K562 (cell line): Measurements from ENCODE around the gene PPP1R14D. TPM values are rescaled to one million over a fixed set of nuclear protein-coding genes. Genes with fewer than 3 reads are reported as not detected.

Experiments
- ATAC-seq: fragments of 200-7000 bp; cut with Tn5 transposase; 3 replicates; pipeline ENCODE4 v1.9.1; 2020; ENCODE audit warnings: moderate library complexity
- BruUV-seq: library from RNA; stranded (reverse); fragments of 400-500 nt; replicated peaks from 2 replicates; lab custom pipeline; 2021; lab: Mats Ljungman, UMichigan
- CTCF ChIA-PET: fragments of 300-600 bp; formaldehyde crosslinking; extraction: SDS; loops from one replicate; lab custom pipeline; 2021; ENCODE audit warnings: low intra/inter-chr PET ratio; lab: Yijun Ruan, JAX
- POLR2A ChIA-PET: fragments of 300-600, 350-650 bp; sonication (Branson Sonifier 250); formaldehyde crosslinking; extraction: SDS; loops from one replicate; lab custom pipeline; 2021; ENCODE audit warnings: antibody characterized with exemption, inconsistent platforms; lab: Yijun Ruan, JAX
- DNase-seq, 4 experiments: peaks; one replicate each; pipeline versions ENCODE4 v3.0.0 to v3.0.0-alpha.2; 2011 to 2018; ENCODE audit warnings: low spot score in 3 of 4, mixed read lengths in 3 of 4; ENCODE audit errors: extremely low read depth in 1 of 4
- FAIRE-seq: peaks from 2 replicates; lab custom pipeline; 2011; peaks lifted over from hg19 to GRCh38; lab: Jason Lieb, UNC
- H2AFZ ChIP-seq: 2 replicates; pipeline ENCODE4 v1.6.0; 2011; ENCODE audit warnings: low read depth, low read length, control low read depth, inconsistent platforms
- H3K27ac ChIP-seq: fragments of 200-600 bp; 3 replicates; pipeline ENCODE4 v1.8.0; 2011; ENCODE audit warnings: low read depth, mild to moderate bottlenecking, control low read depth, inconsistent platforms, low read length, moderate library complexity, mixed read lengths; ENCODE audit errors: extremely low read depth
- H3K27me3 ChIP-seq, 2 experiments: fragments of 300-600 bp in 1 of 2; 2 replicates in 1 of 2; 3 replicates in 1 of 2; pipeline versions ENCODE4 v1.6.0 to v1.8.0; 2011; ENCODE audit warnings: inconsistent platforms in 2 of 2, low read length in 2 of 2, mild to moderate bottlenecking in 1 of 2, mixed read lengths in 1 of 2, moderate library complexity in 1 of 2; ENCODE audit not compliant: control insufficient read depth in 2 of 2, insufficient read depth in 2 of 2
- H3K36me3 ChIP-seq: fragments of 300-600 bp; 3 replicates; pipeline ENCODE4 v1.8.0; 2011; ENCODE audit warnings: mild to moderate bottlenecking, low read length, inconsistent platforms; ENCODE audit not compliant: control insufficient read depth, insufficient read depth
- H3K4me1 ChIP-seq, 2 experiments: fragments of 200-600 bp in 1 of 2; replicated peaks in 1 of 2; 2 replicates in 1 of 2; 3 replicates in 1 of 2; pipeline versions ENCODE4 v1.5.1 to v1.8.0; 2011; ENCODE audit warnings: inconsistent platforms in 2 of 2, low read length in 2 of 2, mild to moderate bottlenecking in 1 of 2, mixed read lengths in 1 of 2, moderate library complexity in 1 of 2; ENCODE audit not compliant: control insufficient read depth in 2 of 2, insufficient read depth in 2 of 2
- H3K4me2 ChIP-seq: 2 replicates; pipeline ENCODE4 v1.6.1; 2011; ENCODE audit warnings: low read length, control low read depth, inconsistent platforms, mixed read lengths; ENCODE audit not compliant: insufficient read depth
- H3K4me3 ChIP-seq: fragments of 200-600 bp; sonication (generic), shearing (Covaris generic); 2 replicates; pipeline ENCODE4 v1.5.1; 2016; ENCODE audit warnings: control low read depth, inconsistent platforms
- H3K79me2 ChIP-seq: fragments of 200-600 bp; 3 replicates; pipeline ENCODE4 v1.8.0; 2011; ENCODE audit warnings: low read length, inconsistent platforms; ENCODE audit not compliant: control insufficient read depth, insufficient read depth
- H3K9ac ChIP-seq, 2 experiments: 2 replicates each; pipeline versions ENCODE4 v1.6.0 to v1.6.1; 2011; ENCODE audit warnings: low read depth in 2 of 2, low read length in 2 of 2, control low read depth in 1 of 2, inconsistent platforms in 1 of 2, mild to moderate bottlenecking in 1 of 2, mixed read lengths in 1 of 2; ENCODE audit not compliant: insufficient read depth in 1 of 2
- H3K9me1 ChIP-seq: one replicate; pipeline ENCODE4 v1.6.0; 2011; ENCODE audit warnings: inconsistent platforms, mild to moderate bottlenecking, low read length, moderate library complexity; ENCODE audit not compliant: control insufficient read depth, insufficient read depth
- H3K9me3 ChIP-seq: replicated peaks from 2 replicates; pipeline ENCODE4 v1.5.1; 2011; ENCODE audit warnings: low read depth, low read length, inconsistent platforms; ENCODE audit not compliant: control insufficient read depth, insufficient read depth
- H4K20me1 ChIP-seq: replicated peaks from 2 replicates; pipeline ENCODE4 v1.6.1; 2011; ENCODE audit warnings: low read length, inconsistent platforms, mixed read lengths; ENCODE audit not compliant: control insufficient read depth, insufficient read depth
- C11orf30 ChIP-seq: fragments of 450-650 bp; IDR thresholded peaks from 2 replicates; pipeline ENCODE4 v1.6.1; 2016; ENCODE audit warnings: low read depth, mild to moderate bottlenecking
- CCNT2 ChIP-seq: IDR thresholded peaks from 2 replicates; pipeline ENCODE4 v1.6.1; 2011; ENCODE audit warnings: borderline replicate concordance, low read depth, mild to moderate bottlenecking, moderate library complexity, mixed read lengths, low read length; ENCODE audit not compliant: insufficient read length; ENCODE audit errors: extremely low read depth
- NFE2 ChIP-seq: IDR thresholded peaks from 2 replicates; pipeline ENCODE4 v1.6.1; 2014; ENCODE audit warnings: antibody characterized with exemption, low read depth
- NFIC ChIP-seq: fragments of 450-650 bp; IDR thresholded peaks from 2 replicates; pipeline ENCODE4 v1.6.1; 2017; ENCODE audit warnings: mild to moderate bottlenecking, inconsistent platforms
- NONO ChIP-seq, 2 experiments: fragments of 200-400 bp in 1 of 2; fragments of 450-650 bp in 1 of 2; formaldehyde crosslinking in 1 of 2; IDR thresholded peaks; 2 replicates each; pipeline ENCODE4 v1.6.1; 2017; ENCODE audit warnings: low read depth in 2 of 2, mild to moderate bottlenecking in 2 of 2, moderate library complexity in 2 of 2, low read length in 1 of 2
- POLR2AphosphoS5 ChIP-seq: IDR thresholded peaks from 2 replicates; pipeline ENCODE4 v1.6.1; 2011; ENCODE audit warnings: mild to moderate bottlenecking, low read depth, low read length, moderate library complexity; ENCODE audit not compliant: control insufficient read depth, insufficient read depth
- SMARCA4 ChIP-seq: fragments of 450-650 bp; IDR thresholded peaks from 2 replicates; pipeline ENCODE4 v1.6.1; 2016
- ZNF121 ChIP-seq: sonication (generic); formaldehyde crosslinking; conservative IDR thresholded peaks from 2 replicates; pipeline ENCODE4 v1.8.0; 2022; ENCODE audit warnings: missing genetic modification reagents
- ZNF316 ChIP-seq: fragments of 450-650 bp; IDR thresholded peaks from 2 replicates; pipeline ENCODE4 v1.6.1; 2016
- whole genome bisulfite sequencing: fragments of 100-300 bp; shearing (Covaris generic); methylation state at CpG from one replicate; pipeline ENCODE4 v1.1.6; 2016; ENCODE audit warnings: low coverage, mixed read lengths; ENCODE audit not compliant: insufficient coverage; ENCODE audit errors: missing lambda C conversion rate; 5-methylcytosine and 5-hydroxymethylcytosine counted together
- in situ Hi-C: fragments of 300-500 bp; cut with MboI; formaldehyde crosslinking; loops from 4 replicates; pipeline ENCODE4 v1.15.0; 2018; ENCODE audit warnings: inconsistent platforms, mixed read lengths
- intact Hi-C: fragments of 100-400 bp; cut with micrococcal nuclease; formaldehyde crosslinking; loops from 2 replicates; pipeline ENCODE4 v1.14.2; 2022
- polyA plus RNA-seq, 8 experiments: library from polyadenylated mRNA; depleted of rRNA in 4 of 8; stranded (reverse) in 5 of 8; unstranded in 3 of 8; fragments of >200 nt; fragmentation: Nextera tagmentation in 2 of 8; fragmentation: Illumina TruSeq in 1 of 8; extraction: Ambion mirVana in 2 of 8; extraction: Trizol in 1 of 8; gene quantifications; 2 replicates each; pipeline versions ENCODE4 v1.2.1 to v1.2.3, GENCODE V29; 2011 to 2014; ENCODE audit warnings: inconsistent platforms in 1 of 8, missing spikeins in 1 of 8
- total RNA-seq, 7 experiments: library from RNA; depleted of rRNA in 6 of 7; stranded (reverse); fragments of >200 nt in 6 of 7; fragmentation: Illumina TruSeq in 2 of 7; extraction: Trizol in 2 of 7; gene quantifications; 2 replicates each; pipeline versions ENCODE4 v1.2.1 to v1.2.3, GENCODE V29; 2011 to 2021; ENCODE audit warnings: low replicate concordance in 1 of 7
- TF ChIP-seq, protein P1 (sequence below): sonication (generic); formaldehyde crosslinking; IDR thresholded peaks from 2 replicates; pipeline ENCODE4 v1.9.0; 2022; ENCODE audit warnings: mild to moderate bottlenecking, missing genetic modification reagents

Gene PPP1R14D
- total and polyA plus RNA-seq, 9 of the 15 experiments (the other 6 are each of a cell fraction or from before 2014, with no cell fraction given) = 0.11 to 0.18 TPM; not detected in 7

DNA sequence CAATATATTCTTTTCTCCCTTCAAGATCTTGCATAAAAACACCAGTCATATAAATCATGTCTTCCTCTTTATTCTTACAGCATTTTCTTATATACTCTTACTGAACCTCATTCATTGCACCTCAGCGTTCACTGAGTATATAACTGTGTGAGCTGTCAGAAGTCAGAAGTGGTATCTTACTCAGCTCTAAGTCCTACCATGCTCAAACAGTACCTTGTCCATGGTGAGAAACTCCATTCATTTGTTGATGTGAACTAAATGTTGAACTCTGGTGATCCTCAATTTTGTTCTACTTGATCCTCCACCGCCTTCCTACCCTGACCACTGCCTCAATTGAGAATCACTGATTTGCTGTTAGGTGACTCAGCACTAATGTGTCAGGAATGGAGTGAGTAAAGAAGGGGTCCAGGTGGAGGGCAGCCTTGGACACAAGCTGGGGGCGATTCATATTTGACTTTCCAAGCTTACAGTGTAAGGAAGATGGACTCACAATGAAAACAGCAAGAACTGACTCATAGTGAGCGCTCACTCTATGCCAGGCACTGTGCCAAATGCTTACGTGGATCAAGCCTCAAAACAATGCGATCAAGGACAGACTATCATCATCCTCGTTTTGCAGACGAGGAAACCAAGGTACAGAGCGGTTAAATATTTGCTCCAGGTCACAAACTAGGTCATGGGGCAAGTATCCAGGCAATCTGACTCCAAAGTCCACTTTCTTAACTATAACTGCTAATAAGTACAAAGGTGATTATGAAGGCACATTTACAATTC, 35.1 kb downstream of the PPP1R14D start (continued):
- no peak for TF ChIP-seq SMARCA4
- no peak for TF ChIP-seq NONO (IDR thresholded peaks at IDR 0.05; ENCODE audit: low read depth in 2 of 2, low read length in 1 of 2)
- no peak for TF ChIP-seq POLR2AphosphoS5
- TF ChIP-seq, protein P1, sequence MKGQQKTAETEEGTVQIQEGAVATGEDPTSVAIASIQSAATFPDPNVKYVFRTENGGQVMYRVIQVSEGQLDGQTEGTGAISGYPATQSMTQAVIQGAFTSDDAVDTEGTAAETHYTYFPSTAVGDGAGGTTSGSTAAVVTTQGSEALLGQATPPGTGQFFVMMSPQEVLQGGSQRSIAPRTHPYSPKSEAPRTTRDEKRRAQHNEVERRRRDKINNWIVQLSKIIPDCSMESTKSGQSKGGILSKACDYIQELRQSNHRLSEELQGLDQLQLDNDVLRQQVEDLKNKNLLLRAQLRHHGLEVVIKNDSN (CRISPR knock-in tag) = no peak
- peak; percentile 82 for TF ChIP-seq NFE2
- TF ChIP-seq NFIC = peak; percentile 85
- TF ChIP-seq C11orf30 = peak; percentile 62

- Histone ChIP-seq H3K79me2 (peaks cover 12% of the 10 kb centered on the region), H4K20me1 (no peaks in the 10 kb centered on the region), H3K9me1 (no peaks in the 10 kb centered on the region), H3K27me3 (no peaks in the 10 kb centered on the region), H3K36me3 (peaks cover 13% of the 10 kb centered on the region; the same call in 2 of the 3 replicates), H3K4me2 (no peak overlapping the region)
- intact Hi-C loops = no loop called here
- FAIRE-seq = no peak
- TF ChIP-seq CCNT2 (no peak), ZNF121 (CRISPR knock-in tag) (peak; percentile 26; the same call in 1 of the 2 replicates), ZNF316 (peak; percentile 23; the same call in 1 of the 2 replicates), C11orf30 (peak; percentile 37; the same call in 1 of the 2 replicates)
- TF ChIP-seq, all 486 proteins: peak for 3
- BruUV-seq = no TSS peak
- ChIA-PET CTCF (no interaction called here), POLR2A (no interaction called here)
- Histone ChIP-seq H3K9me3 (no peaks in the 10 kb centered on the region), H3K27ac (no peak overlapping the region), H3K4me1 (peaks cover 8 to 11% of the 10 kb centered on the region in 2 experiments; a peak in 4 of 5 replicates), H2AFZ (no peak overlapping the region), H3K9ac (no peak overlapping the region), H3K4me3 (no peak overlapping the region)
- in situ Hi-C loops = no loop called here
- WGBS = 84% methylated on average over 3 of the region's 3 CpGs
- ATAC-seq = no peak
- DNase-seq = no peak
Measured at GRCh38 chr15:40792394-40792793, 36.1 kb downstream of the PPP1R14D start.
